GM23248 (cell line): Measurements from ENCODE around the gene ABHD17A.

ENCODE experiments used
- EZH2 ChIP-seq: fragments of 200-600 bp; sonication (generic); IDR thresholded peaks from 2 replicates; pipeline ENCODE4 v1.6.1; 2018; ENCODE audit warnings: antibody characterized with exemption, mild to moderate bottlenecking; ENCODE audit not compliant: insufficient read depth, poor library complexity, severe bottlenecking
- EZH2phosphoT487 ChIP-seq: fragments of 200-600 bp; sonication (generic); IDR thresholded peaks from 2 replicates; pipeline ENCODE4 v1.6.1; 2018; ENCODE audit warnings: antibody characterized with exemption, moderate library complexity, mild to moderate bottlenecking, low read depth; ENCODE audit not compliant: insufficient read depth

DNA sequence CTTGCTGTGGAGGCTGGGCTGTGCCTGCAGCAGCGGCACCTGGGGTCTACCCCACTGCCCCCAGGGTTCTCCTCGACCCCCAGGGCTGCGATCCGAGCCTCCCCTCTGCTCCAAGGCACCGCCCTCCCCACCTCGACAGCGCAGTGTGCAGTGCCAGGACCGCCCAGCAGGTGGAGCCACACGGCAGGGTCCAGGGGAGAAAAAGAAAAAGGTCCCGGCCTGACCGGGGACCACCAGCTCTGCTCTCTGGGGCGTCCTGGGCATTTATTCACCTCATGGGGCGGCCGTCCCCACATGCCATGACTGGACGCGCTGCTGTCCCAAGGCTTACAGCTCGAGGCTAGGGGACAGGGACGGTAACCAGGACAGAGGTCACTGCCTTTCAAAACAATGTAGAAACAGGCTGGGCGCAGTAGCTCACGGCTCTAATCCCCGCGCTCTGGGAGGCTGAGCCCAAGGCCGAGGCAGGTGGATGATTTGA is 47.6 kb downstream of the ABHD17A start:
- TF ChIP-seq EZH2phosphoT487 (no peak), EZH2 (no peak)
